K562 (cell line): ENCODE results near the gene AP3S2. TPM values are rescaled to one million over a fixed set of nuclear protein-coding genes. Genes with fewer than 3 reads are reported as not detected.

Experiments
- ETV5 ChIP-seq: sonication (generic); formaldehyde crosslinking; IDR thresholded peaks from 2 replicates; pipeline ENCODE4 v1.4.0; 2020; ENCODE audit warnings: low read depth, mild to moderate bottlenecking, missing genetic modification reagents
- GABPA ChIP-seq: fragments of 200-800 bp; sonication (Bioruptor generic); conservative IDR thresholded peaks from 2 replicates; pipeline ENCODE4 v1.6.1; 2016; ENCODE audit warnings: low read depth, missing genetic modification characterization, missing compliant biosample characterization
- HDAC3 ChIP-seq: fragments of 450-650 bp; IDR thresholded peaks from 2 replicates; pipeline ENCODE4 v1.6.1; 2018; ENCODE audit warnings: borderline replicate concordance, mild to moderate bottlenecking, moderate library complexity; ENCODE audit not compliant: partially characterized antibody
- IRF9 ChIP-seq: fragments of 450-650 bp; IDR thresholded peaks from 2 replicates; pipeline ENCODE4 v1.6.1; 2016; ENCODE audit warnings: missing biosample characterization, missing genetic modification characterization
- MBD1 ChIP-seq: fragments of 250-450 bp; sonication (Bioruptor Pico); IDR thresholded peaks from 2 replicates; pipeline ENCODE4 v1.8.0; 2022; ENCODE audit warnings: inconsistent platforms
- NEUROD1 ChIP-seq: fragments of 150-350 bp; IDR thresholded peaks from 2 replicates; pipeline ENCODE4 v1.6.1; 2014; ENCODE audit warnings: borderline replicate concordance, low read length, low read depth; ENCODE audit not compliant: partially characterized antibody
- NR2C2 ChIP-seq, 2 experiments: fragments of 200-800 bp in 1 of 2; sonication (Bioruptor generic) in 1 of 2; sonication (generic) in 1 of 2; formaldehyde crosslinking in 1 of 2; IDR thresholded peaks; 2 replicates each; pipeline versions ENCODE4 v1.6.1 to v1.8.0; 2016 to 2022; ENCODE audit warnings: mild to moderate bottlenecking in 1 of 2, missing compliant biosample characterization in 1 of 2, missing genetic modification characterization in 1 of 2, missing genetic modification reagents in 1 of 2
- POLR2AphosphoS5 ChIP-seq: IDR thresholded peaks from 2 replicates; pipeline ENCODE4 v1.6.1; 2011; ENCODE audit warnings: mild to moderate bottlenecking, low read depth, low read length, moderate library complexity; ENCODE audit not compliant: control insufficient read depth, insufficient read depth
- POU5F1 ChIP-seq: fragments of 150-350 bp; IDR thresholded peaks from 2 replicates; pipeline ENCODE4 v1.6.1; 2014; ENCODE audit warnings: borderline replicate concordance, low read length, low read depth, mild to moderate bottlenecking; ENCODE audit not compliant: partially characterized antibody
- PTBP1 ChIP-seq: fragments of 200-400 bp; formaldehyde crosslinking; IDR thresholded peaks from 2 replicates; pipeline ENCODE4 v1.6.1; 2017; ENCODE audit warnings: low read depth, low read length
- PTRF ChIP-seq: fragments of 450-650 bp; IDR thresholded peaks from 2 replicates; pipeline ENCODE4 v1.6.1; 2016; ENCODE audit warnings: mild to moderate bottlenecking, missing genetic modification characterization, missing compliant biosample characterization
- SMARCB1 ChIP-seq: IDR thresholded peaks from 2 replicates; pipeline ENCODE4 v1.6.1; 2011; ENCODE audit warnings: improper control_type of control experiment, low read depth; ENCODE audit not compliant: insufficient read length
- SOX6 ChIP-seq: fragments of 450-650 bp; IDR thresholded peaks from 2 replicates; pipeline ENCODE4 v1.6.1; 2014; ENCODE audit warnings: mild to moderate bottlenecking
- USF2 ChIP-seq: sonication (generic); formaldehyde crosslinking; IDR thresholded peaks from 2 replicates; pipeline ENCODE4 v1.5.0; 2020; ENCODE audit warnings: missing genetic modification reagents
- ZBTB49 ChIP-seq: sonication (generic); formaldehyde crosslinking; IDR thresholded peaks from 2 replicates; pipeline ENCODE4 v1.8.0; 2022; ENCODE audit warnings: missing genetic modification reagents, mild to moderate bottlenecking, borderline replicate concordance
- ZNF395 ChIP-seq: fragments of 200-800 bp; sonication (Bioruptor generic); IDR thresholded peaks from 2 replicates; pipeline ENCODE4 v1.6.1; 2017; ENCODE audit warnings: missing genetic modification characterization, missing compliant biosample characterization
- ZNF436 ChIP-seq: fragments of 250-450, 450-650 bp; sonication (Bioruptor Pico); formaldehyde crosslinking; IDR thresholded peaks from 2 replicates; pipeline ENCODE4 v1.7.0; 2020; ENCODE audit warnings: mild to moderate bottlenecking
- ZNF57 ChIP-seq: fragments of 450-650 bp; formaldehyde crosslinking; IDR thresholded peaks from 2 replicates; pipeline ENCODE4 v1.4.0; 2020; ENCODE audit warnings: mild to moderate bottlenecking, moderate library complexity
- ZSCAN32 ChIP-seq: fragments of 450-650 bp; formaldehyde crosslinking; IDR thresholded peaks from 2 replicates; pipeline ENCODE4 v1.4.0; 2020; ENCODE audit warnings: mild to moderate bottlenecking, moderate library complexity
- polyA plus RNA-seq, 8 experiments: library from polyadenylated mRNA; depleted of rRNA in 4 of 8; stranded (reverse) in 5 of 8; unstranded in 3 of 8; fragments of >200 nt; fragmentation: Nextera tagmentation in 2 of 8; fragmentation: Illumina TruSeq in 1 of 8; extraction: Ambion mirVana in 2 of 8; extraction: Trizol in 1 of 8; gene quantifications; 2 replicates each; pipeline versions ENCODE4 v1.2.1 to v1.2.3, GENCODE V29; 2011 to 2014; ENCODE audit warnings: inconsistent platforms in 1 of 8, missing spikeins in 1 of 8
- total RNA-seq, 7 experiments: library from RNA; depleted of rRNA in 6 of 7; stranded (reverse); fragments of >200 nt in 6 of 7; fragmentation: Illumina TruSeq in 2 of 7; extraction: Trizol in 2 of 7; gene quantifications; 2 replicates each; pipeline versions ENCODE4 v1.2.1 to v1.2.3, GENCODE V29; 2011 to 2021; ENCODE audit warnings: low replicate concordance in 1 of 7

Gene AP3S2
- total and polyA plus RNA-seq, 9 of the 15 experiments (the other 6 are each of a cell fraction or from before 2014, with no cell fraction given), result 16.4 to 54.1 (median 37.4) TPM

GRCh38 chr15:89893696-89894447 lies at the start of gene AP3S2 (continued):
- TF ChIP-seq ZNF395 (CRISPR knock-in tag) (peak; percentile 88), NR2C2 (CRISPR knock-in tag; IDR thresholded peaks at IDR 0.05) (peak; percentile 94), NR2C2 (tag; IDR thresholded peaks at IDR 0.05) (peak; percentile 97), ZNF436 (CRISPR knock-in tag) (no peak), ZBTB49 (CRISPR knock-in tag) (no peak), HDAC3 (peak; percentile 69), PTRF (tag) (no peak), USF2 (CRISPR knock-in tag) (no peak), MBD1 (CRISPR knock-in tag) (no peak), ZSCAN32 (CRISPR knock-in tag) (no peak), IRF9 (tag) (peak; percentile 53; the same call in 1 of the 2 replicates), SOX6 (peak; percentile 68), POU5F1 (peak; percentile 66), PTBP1 (no peak), NEUROD1 (peak; percentile 86), POLR2AphosphoS5 (peak; percentile 88), ETV5 (peak; percentile 81), GABPA (tag) (peak; percentile 100), ZNF57 (CRISPR knock-in tag) (no peak), SMARCB1 (no peak)
